ENCODE results near the gene SPIRE2.

GRCh38 chr16:89918453-89919347, 90.4 kb downstream of the SPIRE2 start, which contains the start of gene MC1R:
- TF ChIP-seq CTCF (optimal IDR thresholded peaks at IDR 0.05 in 1 of 3, IDR thresholded peaks at IDR 0.05 in 1 of 3, conservative IDR thresholded peaks at IDR 0.05 in 1 of 3; ENCODE audit: extremely low read depth in 1 of 3, insufficient read depth in 2 of 3, low read length in 3 of 3): peak in 2 of 3 experiments; percentile 27 to 29
- no peak for TF ChIP-seq EZH2 (IDR thresholded peaks at IDR 0.05; ENCODE audit: low read length)
